Prostate gland (tissue), 2 donors: ENCODE measurements around the gene PCSK4. TPM values are rescaled to one million over a fixed set of nuclear protein-coding genes. Genes with fewer than 3 reads are reported as not detected.

Experiments
- DNase-seq: peaks from one replicate; pipeline ENCODE4 v3.0.0-alpha.2; 2019; ENCODE audit warnings: low spot score
- H3K27ac ChIP-seq, 2 donors: fragments of 200-600 bp; sonication (generic); 2 replicates each; pipeline ENCODE4 v1.5.1; 2017 to 2019
- H3K27me3 ChIP-seq: fragments of 200-600 bp; sonication (generic); replicated peaks from 2 replicates; pipeline ENCODE4 v1.5.1; 2019; ENCODE audit not compliant: insufficient read depth
- H3K36me3 ChIP-seq, 2 donors: fragments of 200-600 bp; sonication (generic); 1 replicate in 1 of 2; 2 replicates in 1 of 2; pipeline versions ENCODE4 v1.5.1 to v1.8.1; 2017 to 2019
- H3K4me1 ChIP-seq: fragments of 200-600 bp; sonication (generic); replicated peaks from 2 replicates; pipeline ENCODE4 v1.5.1; 2019
- H3K4me3 ChIP-seq, 2 donors: fragments of 200-600 bp; sonication (generic); 2 replicates each; pipeline ENCODE4 v1.5.1; 2017 to 2019
- H3K9me3 ChIP-seq: fragments of 200-600 bp; sonication (generic); 2 replicates; pipeline ENCODE4 v1.5.1; 2017
- CTCF ChIP-seq, 4 experiments: fragments of 200-600 bp in 2 of 4; fragments of 450-650 bp in 2 of 4; sonication (generic) in 2 of 4; IDR thresholded peaks; 1 replicate in 3 of 4; 2 replicates in 1 of 4; pipeline ENCODE4 v1.5.1; 2016 to 2019; ENCODE audit warnings: antibody characterized with exemption in 4 of 4, mild to moderate bottlenecking in 2 of 4, moderate library complexity in 2 of 4
- POLR2A ChIP-seq: fragments of 450-650 bp; IDR thresholded peaks from one replicate; pipeline ENCODE4 v1.6.1; 2016; ENCODE audit warnings: antibody characterized with exemption, mild to moderate bottlenecking
- POLR2AphosphoS5 ChIP-seq: sonication (generic); formaldehyde crosslinking; IDR thresholded peaks from one replicate; pipeline ENCODE4 v1.6.1; 2017; ENCODE audit warnings: antibody characterized with exemption
- WGBS: methylation state at CpG from one replicate; pipeline ENCODE4 v1.1.5; 2018; 5-methylcytosine and 5-hydroxymethylcytosine counted together
- intact Hi-C: fragments of 100-400 bp; cut with DNase I; formaldehyde crosslinking; loops from one replicate; pipeline ENCODE4 v1.14.2; 2022
- total RNA-seq, 2 donors: library from RNA; depleted of rRNA; stranded (reverse); fragments of >200 nt; gene quantifications; one replicate each; pipeline ENCODE4 v1.1.0, GENCODE V29; 2016

The PCSK4 gene
- total RNA-seq, 2 donors from 2014 or later = 8.1 to 22.9 TPM

DNA sequence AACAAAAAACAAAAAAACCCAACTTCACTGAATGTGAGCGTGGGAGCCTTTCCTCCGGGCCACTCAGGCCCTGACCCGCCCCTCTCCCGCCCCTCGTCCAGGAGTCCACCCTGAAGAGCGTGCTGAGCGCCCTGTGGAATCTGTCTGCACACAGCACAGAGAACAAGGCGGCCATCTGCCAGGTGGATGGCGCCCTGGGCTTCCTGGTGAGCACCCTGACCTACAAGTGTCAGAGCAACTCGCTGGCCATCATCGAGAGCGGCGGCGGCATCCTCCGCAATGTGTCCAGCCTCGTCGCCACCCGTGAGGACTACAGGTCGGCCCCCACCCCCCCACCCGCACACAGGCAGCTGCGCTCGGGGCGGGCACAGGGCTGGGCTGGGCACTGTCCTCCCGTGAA, 28.3 kb downstream of the PCSK4 start:
- H3K9me3 ChIP-seq = no peaks in the 10 kb centered on the region
- WGBS = 94% methylated on average over 24 of the region's 24 CpGs
- TF ChIP-seq CTCF (IDR thresholded peaks at IDR 0.05) = no peak
- no peak for TF ChIP-seq POLR2AphosphoS5
- no peaks in the 10 kb centered on the region for H3K36me3 ChIP-seq
- H3K4me3 ChIP-seq = no peak overlapping the region
- DNase-seq = no peak
- intact Hi-C loops = no loop called here
- no peaks in the 10 kb centered on the region for H3K4me1 ChIP-seq
- peaks cover 7% of the 10 kb centered on the region for H3K27me3 ChIP-seq
- H3K27ac ChIP-seq = no peak overlapping the region

DNA sequence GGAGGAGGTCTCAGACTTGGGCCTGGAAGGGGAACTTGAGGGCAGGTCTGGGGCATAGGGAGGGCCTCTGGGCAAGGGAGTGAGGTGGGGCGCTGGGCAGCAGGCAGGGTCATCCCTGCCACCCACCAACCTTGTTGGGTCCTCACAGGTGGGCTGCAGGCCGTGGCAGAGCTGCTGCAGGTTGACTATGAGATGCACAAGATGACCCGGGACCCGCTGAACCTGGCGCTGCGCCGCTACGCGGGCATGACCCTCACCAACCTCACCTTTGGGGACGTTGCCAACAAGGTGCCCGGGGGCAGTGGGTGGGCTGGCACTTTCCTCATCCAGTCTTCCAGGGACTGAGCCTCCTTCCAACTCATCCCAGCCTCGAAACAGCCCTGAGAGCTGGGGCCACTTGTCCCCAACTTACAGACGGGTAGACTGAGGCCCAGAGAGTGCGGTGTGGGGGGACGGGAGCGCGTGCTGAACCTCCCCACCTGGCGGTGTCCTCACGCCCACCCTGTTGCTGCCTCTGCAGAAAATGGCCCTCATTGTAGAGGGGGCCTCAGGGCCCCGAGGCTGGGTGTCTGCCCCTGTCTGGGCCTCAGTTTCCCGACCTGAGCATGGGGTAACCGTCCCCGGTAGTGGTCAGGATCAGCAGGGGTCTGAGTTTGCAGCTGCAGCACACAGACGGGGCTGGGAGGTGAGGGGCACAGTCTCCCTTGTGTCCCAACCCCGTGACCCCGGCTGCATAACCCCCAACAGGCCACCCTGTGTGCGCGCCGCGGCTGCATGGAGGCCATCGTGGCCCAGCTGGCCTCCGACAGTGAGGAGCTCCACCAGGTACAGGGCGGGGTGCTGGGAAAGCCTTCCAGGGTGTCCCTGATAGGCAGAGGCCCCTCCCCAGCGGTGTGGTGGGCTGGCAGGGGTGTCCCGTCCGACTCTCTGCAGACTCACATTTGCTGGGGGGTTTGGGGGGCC, 29.8 kb downstream of the PCSK4 start:
- no peak overlapping the region for H3K27ac ChIP-seq
- no peaks in the 10 kb centered on the region for H3K9me3 ChIP-seq
- H3K4me1 ChIP-seq = peaks cover 3% of the 10 kb centered on the region
- DNase-seq = no peak
- TF ChIP-seq POLR2AphosphoS5 = no peak
- TF ChIP-seq POLR2A = no peak
- no peak for TF ChIP-seq CTCF (IDR thresholded peaks at IDR 0.05)
- H3K36me3 ChIP-seq = no peaks in the 10 kb centered on the region
- peaks cover 17% of the 10 kb centered on the region for H3K27me3 ChIP-seq
- H3K4me3 ChIP-seq = no peak overlapping the region
- intact Hi-C loops = no loop called here
- WGBS = 93% methylated on average over 36 of the region's 36 CpGs

DNA sequence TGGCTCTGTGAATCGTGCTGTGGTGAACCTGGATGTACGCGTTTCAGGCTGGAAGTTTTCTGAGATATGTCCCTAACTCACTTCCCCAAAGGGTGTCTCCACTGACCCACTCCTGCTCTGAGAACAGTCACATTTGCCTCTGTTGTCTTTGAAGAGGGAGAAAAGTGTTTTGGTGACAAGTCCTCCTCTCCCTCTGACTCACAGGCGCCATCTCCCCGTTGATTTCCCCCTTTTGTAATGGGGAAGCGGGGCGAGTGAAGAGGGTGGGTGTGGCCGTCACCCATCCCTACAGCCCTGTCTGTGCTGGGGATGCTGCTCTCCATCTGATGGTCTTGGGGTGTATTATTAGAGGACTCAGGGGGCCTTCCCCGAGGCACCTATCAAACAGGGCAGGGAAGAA, 30.7 kb downstream of the PCSK4 start:
- 81% methylated on average over 9 of the region's 9 CpGs for WGBS
- no peak overlapping the region for H3K27ac ChIP-seq
- no peak for DNase-seq
- no peak overlapping the region for H3K4me3 ChIP-seq
- H3K9me3 ChIP-seq = no peaks in the 10 kb centered on the region
- H3K27me3 ChIP-seq = peaks cover 19% of the 10 kb centered on the region
- no peak for TF ChIP-seq CTCF (IDR thresholded peaks at IDR 0.05)
- TF ChIP-seq POLR2AphosphoS5 = no peak
- TF ChIP-seq POLR2A = no peak
- intact Hi-C loops = no loop called here
- peaks cover 4% of the 10 kb centered on the region for H3K4me1 ChIP-seq
- H3K36me3 ChIP-seq = no peaks in the 10 kb centered on the region

GRCh38 chr19:1457892-1458291, 32.3 kb downstream of the PCSK4 start:
- 82% methylated on average over 16 of the region's 16 CpGs for WGBS
- H3K4me1 ChIP-seq = peaks cover 4% of the 10 kb centered on the region
- peaks cover 23% of the 10 kb centered on the region for H3K27me3 ChIP-seq
- TF ChIP-seq CTCF (IDR thresholded peaks at IDR 0.05) = no peak
- no peak for TF ChIP-seq POLR2A
- TF ChIP-seq POLR2AphosphoS5 = no peak
- no peak overlapping the region for H3K27ac ChIP-seq
- H3K9me3 ChIP-seq = no peaks in the 10 kb centered on the region
- H3K36me3 ChIP-seq = no peaks in the 10 kb centered on the region
- intact Hi-C loops = no loop called here
- no peak overlapping the region for H3K4me3 ChIP-seq
- DNase-seq = no peak
